Liver (tissue), 9 donors: Measurements from ENCODE around the gene GALNT9. TPM values are rescaled to one million over a fixed set of nuclear protein-coding genes. Genes with fewer than 3 reads are reported as not detected.

Experiments
- DNase-seq: peaks from one replicate; pipeline ENCODE4 v3.0.0-alpha.2; 2017; ENCODE audit warnings: low spot score
- H3K27ac ChIP-seq, 2 donors: one replicate each; pipeline ENCODE4 v1.7.0; 2013; ENCODE audit warnings: inconsistent platforms in 2 of 2, low read length in 2 of 2, control low read depth in 1 of 2, low read depth in 1 of 2, mild to moderate bottlenecking in 1 of 2
- H3K27me3 ChIP-seq, 4 donors: one replicate each; pipeline versions ENCODE4 v1.6.1 to v1.7.0; 2013; ENCODE audit warnings: low read length in 3 of 4, inconsistent platforms in 1 of 4, mild to moderate bottlenecking in 1 of 4, moderate library complexity in 1 of 4; ENCODE audit not compliant: control insufficient read depth in 4 of 4, insufficient read depth in 4 of 4
- H3K36me3 ChIP-seq, 4 donors: one replicate each; pipeline versions ENCODE4 v1.6.1 to v1.7.0; 2013; ENCODE audit warnings: low read length in 3 of 4, mild to moderate bottlenecking in 3 of 4, low read depth in 1 of 4, moderate library complexity in 1 of 4; ENCODE audit not compliant: control insufficient read depth in 4 of 4, insufficient read depth in 3 of 4
- H3K4me1 ChIP-seq, 4 donors: one replicate each; pipeline versions ENCODE4 v1.6.1 to v1.7.0; 2013; ENCODE audit warnings: low read length in 3 of 4, mild to moderate bottlenecking in 3 of 4, moderate library complexity in 1 of 4; ENCODE audit not compliant: control insufficient read depth in 4 of 4, insufficient read depth in 4 of 4
- H3K4me3 ChIP-seq, 3 donors: one replicate each; pipeline versions ENCODE4 v1.6.1 to v1.7.0; 2013; ENCODE audit warnings: low read length in 3 of 3, control low read depth in 1 of 3, low read depth in 1 of 3, mild to moderate bottlenecking in 1 of 3
- H3K9ac ChIP-seq, 2 donors: one replicate each; pipeline ENCODE4 v1.7.0; 2013; ENCODE audit warnings: low read length in 2 of 2, mild to moderate bottlenecking in 2 of 2, moderate library complexity in 2 of 2, control low read depth in 1 of 2, low read depth in 1 of 2
- H3K9me3 ChIP-seq, 4 donors: one replicate each; pipeline versions ENCODE4 v1.6.1 to v1.7.0; 2013; ENCODE audit warnings: low read length in 3 of 4; ENCODE audit not compliant: control insufficient read depth in 4 of 4
- ATF3 ChIP-seq: IDR thresholded peaks from 2 replicates; pipeline ENCODE4 v1.6.1; 2016; ENCODE audit warnings: antibody characterized with exemption
- CTCF ChIP-seq: fragments of 150-350 bp; IDR thresholded peaks from 2 replicates; pipeline ENCODE4 v1.5.1; 2017; ENCODE audit warnings: improper control_type of control experiment, low read depth, low read length; ENCODE audit not compliant: missing input control
- EGR1 ChIP-seq, 2 donors: IDR thresholded peaks; 2 replicates each; pipeline ENCODE4 v1.6.1; 2016 to 2018; ENCODE audit warnings: antibody characterized with exemption in 2 of 2, low read depth in 2 of 2
- FOXA1 ChIP-seq: IDR thresholded peaks from 2 replicates; pipeline ENCODE4 v1.6.1; 2016; ENCODE audit warnings: antibody characterized with exemption
- FOXA2 ChIP-seq: IDR thresholded peaks from 2 replicates; pipeline ENCODE4 v1.6.1; 2016; ENCODE audit warnings: antibody characterized with exemption
- GABPA ChIP-seq, 2 donors: IDR thresholded peaks in 1 of 2; conservative IDR thresholded peaks in 1 of 2; 2 replicates each; pipeline ENCODE4 v1.6.1; 2016; ENCODE audit warnings: antibody characterized with exemption in 2 of 2, mild to moderate bottlenecking in 1 of 2, moderate library complexity in 1 of 2
- HNF4A ChIP-seq, 2 donors: conservative IDR thresholded peaks; 2 replicates each; pipeline ENCODE4 v1.6.1; 2016; ENCODE audit warnings: antibody characterized with exemption in 2 of 2, mild to moderate bottlenecking in 2 of 2
- HNF4G ChIP-seq: IDR thresholded peaks from 2 replicates; pipeline ENCODE4 v1.6.1; 2016; ENCODE audit warnings: antibody characterized with exemption
- JUND ChIP-seq, 2 donors: IDR thresholded peaks; 2 replicates each; pipeline ENCODE4 v1.6.1; 2016; ENCODE audit warnings: antibody characterized with exemption in 2 of 2
- MAX ChIP-seq: IDR thresholded peaks from 2 replicates; pipeline ENCODE4 v1.6.1; 2016; ENCODE audit warnings: antibody characterized with exemption
- NR2F2 ChIP-seq: IDR thresholded peaks from 2 replicates; pipeline ENCODE4 v1.6.1; 2016; ENCODE audit warnings: antibody characterized with exemption
- RAD21 ChIP-seq, 2 donors: IDR thresholded peaks; 2 replicates each; pipeline ENCODE4 v1.6.1; 2016; ENCODE audit warnings: antibody characterized with exemption in 2 of 2, mild to moderate bottlenecking in 2 of 2
- REST ChIP-seq: IDR thresholded peaks from 2 replicates; pipeline ENCODE4 v1.6.1; 2016; ENCODE audit warnings: antibody characterized with exemption, mild to moderate bottlenecking
- RXRA ChIP-seq, 2 donors: IDR thresholded peaks; 2 replicates each; pipeline ENCODE4 v1.6.1; 2017 to 2018; ENCODE audit warnings: antibody characterized with exemption in 2 of 2, mild to moderate bottlenecking in 1 of 2
- SP1 ChIP-seq: IDR thresholded peaks from 2 replicates; pipeline ENCODE4 v1.6.1; 2018; ENCODE audit warnings: antibody characterized with exemption, mild to moderate bottlenecking
- TAF1 ChIP-seq: conservative IDR thresholded peaks from 2 replicates; pipeline ENCODE4 v1.6.1; 2016; ENCODE audit warnings: antibody characterized with exemption, mild to moderate bottlenecking
- YY1 ChIP-seq: IDR thresholded peaks from 2 replicates; pipeline ENCODE4 v1.6.1; 2016; ENCODE audit warnings: antibody characterized with exemption, mild to moderate bottlenecking
- ZBTB33 ChIP-seq: IDR thresholded peaks from 2 replicates; pipeline ENCODE4 v1.6.1; 2016; ENCODE audit warnings: antibody characterized with exemption
- WGBS: extraction: QIAGEN DNeasy Blood & Tissue Kit; methylation state at CpG from one replicate; pipeline ENCODE4 v1.1.7; 2013; 5-methylcytosine and 5-hydroxymethylcytosine counted together
- polyA plus RNA-seq, 2 donors: library from polyadenylated mRNA; stranded (reverse) in 1 of 2; unstranded in 1 of 2; fragments of 200-250 nt in 1 of 2; fragments of >200 nt in 1 of 2; fragmentation: Nextera tagmentation in 1 of 2; extraction: Ambion mirVana in 1 of 2; gene quantifications; one replicate each; pipeline versions ENCODE4 v1.2.1 to v1.2.3, GENCODE V29; 2013 to 2015
- total RNA-seq, 2 donors: library from RNA; depleted of rRNA; stranded (reverse); fragments of >200 nt; gene quantifications; one replicate each; pipeline ENCODE4 v1.2.3, GENCODE V29; 2014
- donor health status: healthy.
- donor health status: healthy.
- donor health status: healthy.
- donor health status: healthy.
- donor health status: healthy.

The GALNT9 gene
- total and polyA plus RNA-seq, 4 donors, result 0.05 to 0.25 (median 0.09) TPM; not detected in 1

- Histone ChIP-seq H3K4me1 (no peaks in the 10 kb centered on the region), H3K27me3 (no peaks in the 10 kb centered on the region), H3K9me3 (no peaks in the 10 kb centered on the region), H3K36me3 (no peaks in the 10 kb centered on the region), H3K4me3 (no peak overlapping the region), H3K27ac (no peak overlapping the region), H3K9ac (no peak overlapping the region)
- whole genome bisulfite sequencing, result 72% methylated on average over 19 of the region's 19 CpGs
- TF ChIP-seq MAX (no peak), NR2F2 (no peak), HNF4G (no peak), CTCF (no peak), EGR1 (IDR thresholded peaks at IDR 0.05; ENCODE audit: low read depth in 2 of 2) (no peak), ZBTB33 (no peak), FOXA1 (no peak), JUND (IDR thresholded peaks at IDR 0.05) (no peak), FOXA2 (no peak), GABPA (IDR thresholded peaks at IDR 0.05 in 1 of 2, conservative IDR thresholded peaks at IDR 0.05 in 1 of 2) (no peak), HNF4A (conservative IDR thresholded peaks at IDR 0.05) (no peak), SP1 (no peak), RAD21 (IDR thresholded peaks at IDR 0.05) (no peak), REST (no peak), ATF3 (no peak), RXRA (IDR thresholded peaks at IDR 0.05) (no peak), YY1 (no peak), TAF1 (no peak)
- no peak for DNase-seq
Observed at GRCh38 chr12:132263451-132264049, 65.8 kb downstream of the GALNT9 start.
